ENCODE data around the gene CERS6. TPM values are rescaled to one million over a fixed set of nuclear protein-coding genes. Genes with fewer than 3 reads are reported as not detected.

Gene CERS6
- total and polyA plus RNA-seq, 10 of the 15 experiments (the other 5 are each of a cell fraction or from before 2014, with no cell fraction given) = 1.3 to 20.4 (median 14.1) TPM

- FAIRE-seq = no peak
- no peak overlapping the region for H3K4me2 ChIP-seq (ENCODE audit: control insufficient read depth, insufficient read depth)
- peaks cover 5% of the 10 kb centered on the region for H3K9me3 ChIP-seq (replicated peaks; ENCODE audit: control insufficient read depth, insufficient read depth, low read length)
- no TSS peak for BruUV-seq (replicated peaks)
- no peak overlapping the region for H3K27ac ChIP-seq (ENCODE audit: control insufficient read depth, insufficient read depth)
- ChIA-PET RAD21 (ENCODE audit: unreplicated experiment) (interaction anchor here (0.6 kb wide), 1 partner anchor 744 kb away, joined by 3 read pairs; no protein-coding TSS in a partner anchor), CTCF (no interaction called here), POLR2A (no interaction called here), SMC1A (ENCODE audit: uncharacterized antibody, unreplicated experiment) (no interaction called here)
- H3K9ac ChIP-seq (ENCODE audit: control insufficient read depth, insufficient read depth, low read length) = no peak overlapping the region
- intact Hi-C loops (cut with micrococcal nuclease; ENCODE audit: unreplicated experiment) (no loop called here), in situ Hi-C loops (cut with MboI) (no loop called here)
- H4K20me1 ChIP-seq (ENCODE audit: control insufficient read depth, insufficient read depth) = no peaks in the 10 kb centered on the region
- TF ChIP-seq FOXK2 (IDR thresholded peaks at IDR 0.05) (no peak), SREBF1 (IDR thresholded peaks at IDR 0.05; ENCODE audit: low read length) (no peak), PAX8 (IDR thresholded peaks at IDR 0.05) (no peak)
- H3K36me3 ChIP-seq (ENCODE audit: control insufficient read depth in 2 of 2, insufficient read depth in 2 of 2, low read length in 1 of 2) = no peaks in the 10 kb centered on the region
- H3K27me3 ChIP-seq (replicated peaks in 1 of 2; ENCODE audit: control insufficient read depth in 2 of 2, insufficient read depth in 2 of 2, low read length in 1 of 2) = no peaks in the 10 kb centered on the region
- H3K4me1 ChIP-seq (ENCODE audit: control insufficient read depth, insufficient read depth, low read length) = no peaks in the 10 kb centered on the region
- no peak overlapping the region for H3K4me3 ChIP-seq
- H3K79me2 ChIP-seq (ENCODE audit: control insufficient read depth, insufficient read depth, low read length) = peaks cover 8% of the 10 kb centered on the region
- 100% methylated on average over 1 of the region's 1 CpG for whole genome bisulfite sequencing (ENCODE audit: insufficient coverage, insufficient replicate concordance, low lambda C conversion rate, missing lambda C conversion rate)
- ATAC-seq = no peak
- H2AFZ ChIP-seq (ENCODE audit: control insufficient read depth, low read depth, low read length) = no peak overlapping the region
- no peak for DNase-seq (ENCODE audit: low read depth, low spot score)
These were observed 187.9 kb downstream of the CERS6 start for GRCh38 chr2:168643979-168644378.

- in situ Hi-C loops (cut with MboI) = no loop called here
- no peak overlapping the region for H3K9ac ChIP-seq (ENCODE audit: control insufficient read depth, insufficient read depth, low read length)
- WGBS (ENCODE audit: insufficient coverage, insufficient replicate concordance, low lambda C conversion rate, missing lambda C conversion rate) = 2% methylated on average over 2 of the region's 2 CpGs
- ChIA-PET RAD21 (ENCODE audit: unreplicated experiment) (no interaction called here), SMC1A (ENCODE audit: uncharacterized antibody, unreplicated experiment) (interaction anchor here (1.1 kb wide), 1 partner anchor 11 kb away, joined by 4 read pairs; no protein-coding TSS in a partner anchor), CTCF (no interaction called here), POLR2A (no interaction called here)
- no peaks in the 10 kb centered on the region for H3K27me3 ChIP-seq (replicated peaks in 1 of 2; ENCODE audit: control insufficient read depth in 2 of 2, insufficient read depth in 2 of 2, low read length in 1 of 2)
- H4K20me1 ChIP-seq (ENCODE audit: control insufficient read depth, insufficient read depth) = no peaks in the 10 kb centered on the region
- TF ChIP-seq KDM1A (IDR thresholded peaks at IDR 0.05; ENCODE audit: borderline replicate concordance) (no peak), FOXM1 (IDR thresholded peaks at IDR 0.05; ENCODE audit: low read depth, low read length) (no peak), CBX5 (IDR thresholded peaks at IDR 0.05; ENCODE audit: low read depth) (0 out of 2 replicates have a peak, but pooled peaks have one; percentile 52)
- FAIRE-seq (no peak), DNase-seq (ENCODE audit: low read depth, low spot score) (no peak), ATAC-seq (no peak)
- no peaks in the 10 kb centered on the region for H3K36me3 ChIP-seq (ENCODE audit: control insufficient read depth in 2 of 2, insufficient read depth in 2 of 2, low read length in 1 of 2)
- no peak overlapping the region for H3K27ac ChIP-seq (ENCODE audit: control insufficient read depth, insufficient read depth)
- H2AFZ ChIP-seq (ENCODE audit: control insufficient read depth, low read depth, low read length) = no peak overlapping the region
- H3K4me1 ChIP-seq (ENCODE audit: control insufficient read depth, insufficient read depth, low read length) = no peaks in the 10 kb centered on the region
- H3K9me3 ChIP-seq (replicated peaks; ENCODE audit: control insufficient read depth, insufficient read depth, low read length) = peaks cover 5% of the 10 kb centered on the region
- H3K4me2 ChIP-seq (ENCODE audit: control insufficient read depth, insufficient read depth) = no peak overlapping the region
- intact Hi-C loops (cut with micrococcal nuclease; ENCODE audit: unreplicated experiment) = no loop called here
- H3K79me2 ChIP-seq (ENCODE audit: control insufficient read depth, insufficient read depth, low read length) = peaks cover 11% of the 10 kb centered on the region
- H3K4me3 ChIP-seq = no peak overlapping the region
- BruUV-seq (replicated peaks) = no TSS peak
These were observed 189.7 kb downstream of the CERS6 start for GRCh38 chr2:168645696-168646338.

All from GM12878 (cell line).